Stimulated activated CD8-positive, alpha-beta memory T cell treated with anti-CD3 and anti-CD28 coated beads, Interleukin-2, amount 100 ng/mL, for 48 hours (primary cell): ENCODE measurements around the gene OSCP1.

Source experiments
- DNase-seq, 2 donors: peaks; one replicate each; pipeline ENCODE4 v3.0.0-alpha.2; 2020; ENCODE audit warnings: low read depth in 2 of 2

The OSCP1 gene

DNA sequence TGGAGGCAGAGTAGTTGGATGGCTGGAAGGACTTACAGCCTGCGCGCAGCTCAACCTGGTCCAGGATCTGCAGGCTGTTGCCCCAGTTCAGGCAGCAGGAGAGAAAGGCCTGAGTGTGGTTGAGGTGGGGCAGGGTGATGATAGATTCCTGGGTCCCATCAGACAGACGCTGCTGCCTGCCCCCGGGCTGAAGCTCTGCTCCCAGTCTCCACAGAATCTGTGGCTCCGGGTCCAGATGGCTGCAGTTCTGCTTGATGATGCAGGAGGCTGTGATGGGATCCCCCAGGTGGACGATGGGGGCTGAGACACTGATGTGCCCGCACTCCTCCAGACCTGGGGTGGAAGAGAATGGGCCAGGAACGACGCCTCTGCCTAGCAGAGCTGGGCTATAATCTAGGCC, 25.1 kb upstream of the OSCP1 start:
- DNase-seq: no peak

DNA sequence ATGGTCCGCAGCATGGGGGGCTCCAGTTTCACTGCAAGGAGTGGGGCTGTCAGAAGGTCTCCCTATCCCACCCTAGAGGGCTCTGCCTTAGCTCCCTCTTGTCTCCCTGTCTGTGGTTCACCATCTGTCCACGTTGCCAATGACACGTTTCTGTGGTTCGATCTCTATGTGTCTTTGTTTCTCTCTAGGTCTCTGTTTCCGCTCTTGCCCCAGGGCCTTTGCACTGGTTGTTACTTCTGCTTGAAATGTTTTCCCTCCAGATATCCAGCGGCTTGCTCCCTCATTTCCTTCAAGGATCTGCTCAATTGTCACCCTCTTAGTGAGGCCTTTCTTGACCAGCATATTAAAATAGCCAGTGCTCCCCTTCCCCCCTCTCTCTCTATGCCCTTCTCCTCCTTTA, 22.4 kb upstream of the OSCP1 start:
- no peak for DNase-seq

DNA sequence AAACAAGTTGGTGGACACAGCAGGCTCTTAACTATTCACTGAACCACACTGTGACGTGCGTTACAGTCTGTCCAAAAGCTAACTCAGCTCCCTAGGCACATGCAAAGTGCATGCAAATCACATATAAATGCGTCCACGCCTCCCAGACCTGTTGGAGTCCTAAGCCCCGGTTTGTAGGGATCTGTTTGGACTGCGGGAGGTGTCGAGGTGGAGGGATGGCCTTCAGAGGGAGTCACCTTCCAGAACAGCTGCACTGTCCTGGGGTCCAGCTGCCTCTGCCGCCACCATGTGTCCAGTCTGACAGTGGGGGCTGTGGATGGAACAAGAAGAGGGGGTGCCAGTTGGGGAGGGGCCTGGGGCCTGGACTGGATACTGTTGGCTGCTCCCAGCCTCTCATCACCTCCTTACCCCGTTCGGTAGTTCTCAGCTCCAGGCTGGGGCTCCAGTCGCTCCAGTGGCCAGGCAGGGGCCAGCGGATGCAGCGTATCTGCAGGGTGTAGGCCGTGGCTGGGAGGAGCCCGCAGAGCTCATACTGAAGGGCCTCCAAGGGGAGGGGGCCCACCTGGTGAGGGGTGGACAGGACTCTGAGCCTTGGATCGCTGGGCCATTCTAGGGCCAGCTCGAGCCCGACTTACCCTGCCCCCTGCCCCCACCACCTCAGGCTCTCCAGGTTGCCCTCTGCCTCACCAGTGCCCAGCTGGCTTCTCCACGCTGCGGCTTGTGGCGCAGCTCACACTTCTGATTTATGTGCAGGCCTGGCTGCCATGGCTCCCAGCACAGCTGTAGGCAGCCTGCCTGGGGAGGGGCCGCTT, 21.8 kb upstream of the OSCP1 start:
- no peak for DNase-seq

DNA sequence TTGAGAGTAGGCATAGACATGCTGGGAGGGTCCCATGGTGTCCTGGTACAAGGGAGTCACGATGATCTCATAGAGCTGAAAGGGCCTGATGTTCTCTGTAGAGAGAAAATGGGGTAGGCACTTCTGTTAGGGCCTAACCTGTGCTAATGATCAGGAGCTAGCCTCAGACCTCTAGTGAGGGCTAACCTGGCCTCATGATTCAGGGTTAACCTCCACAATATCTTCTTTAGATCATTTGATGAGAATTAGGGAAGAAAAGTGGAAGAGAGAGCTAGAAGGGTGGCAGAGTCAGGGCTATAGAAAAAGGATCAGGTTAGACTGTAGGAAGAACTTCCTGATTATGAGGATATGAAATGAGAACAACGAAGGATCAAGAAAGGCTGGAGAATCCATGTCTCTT, 18.9 kb upstream of the OSCP1 start:
- no peak for DNase-seq

DNA sequence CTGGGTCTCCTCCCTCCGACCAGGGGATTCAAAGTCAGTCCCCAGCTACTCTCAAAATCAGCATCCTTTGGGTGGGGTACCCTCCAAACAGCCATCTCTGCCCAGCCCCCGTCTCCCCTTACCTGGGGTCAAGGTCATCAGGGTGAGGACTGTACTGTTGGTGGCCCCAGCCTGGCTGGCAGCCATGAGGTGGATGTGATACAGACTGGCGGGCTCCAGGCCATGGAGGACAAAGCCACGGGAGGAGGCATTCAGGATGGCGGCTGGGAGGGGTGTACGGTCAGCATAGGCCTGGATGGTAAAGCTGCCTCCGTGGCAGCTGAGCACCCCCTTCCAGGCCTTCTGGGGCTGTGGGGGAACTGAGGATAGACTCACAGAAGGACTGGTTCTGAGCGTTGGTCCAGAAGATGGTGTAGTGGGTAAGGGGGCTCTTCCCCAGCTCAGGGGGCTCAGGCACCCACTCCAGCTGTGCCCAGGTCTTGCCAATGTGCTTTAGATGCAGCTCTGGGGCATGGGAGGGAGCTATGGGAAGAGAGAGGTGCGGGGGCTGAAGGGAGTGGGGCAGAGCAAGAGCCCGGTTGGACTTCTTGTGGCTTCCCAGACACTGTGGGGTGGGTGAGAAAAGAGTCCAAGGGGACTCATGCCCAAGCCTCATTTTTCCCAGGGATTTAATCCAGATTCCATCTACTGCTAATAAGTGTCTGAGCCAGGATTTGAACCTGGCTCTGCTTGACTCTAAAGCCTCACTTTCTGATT, 17.6 kb upstream of the OSCP1 start:
- DNase-seq: no peak

DNA sequence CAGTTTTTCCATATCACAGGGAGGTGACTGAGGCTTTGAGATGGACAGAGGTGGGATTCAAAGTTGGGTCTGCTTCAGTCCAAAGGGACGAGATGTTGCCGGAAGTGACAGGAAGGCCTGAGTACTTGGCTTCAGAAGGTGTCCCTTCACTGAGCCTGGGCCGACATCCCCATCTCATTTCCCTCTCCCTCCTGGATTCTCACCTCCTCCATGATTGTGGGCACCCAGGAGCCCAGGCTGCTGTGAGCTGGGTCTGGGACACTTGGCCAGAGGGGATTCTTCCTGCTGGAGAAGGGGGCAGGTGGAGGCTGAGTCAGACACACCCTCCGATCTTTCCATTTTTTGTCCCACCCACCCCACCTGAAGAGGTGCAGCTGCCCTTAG, 16.8 kb upstream of the OSCP1 start:
- DNase-seq: no peak

DNA sequence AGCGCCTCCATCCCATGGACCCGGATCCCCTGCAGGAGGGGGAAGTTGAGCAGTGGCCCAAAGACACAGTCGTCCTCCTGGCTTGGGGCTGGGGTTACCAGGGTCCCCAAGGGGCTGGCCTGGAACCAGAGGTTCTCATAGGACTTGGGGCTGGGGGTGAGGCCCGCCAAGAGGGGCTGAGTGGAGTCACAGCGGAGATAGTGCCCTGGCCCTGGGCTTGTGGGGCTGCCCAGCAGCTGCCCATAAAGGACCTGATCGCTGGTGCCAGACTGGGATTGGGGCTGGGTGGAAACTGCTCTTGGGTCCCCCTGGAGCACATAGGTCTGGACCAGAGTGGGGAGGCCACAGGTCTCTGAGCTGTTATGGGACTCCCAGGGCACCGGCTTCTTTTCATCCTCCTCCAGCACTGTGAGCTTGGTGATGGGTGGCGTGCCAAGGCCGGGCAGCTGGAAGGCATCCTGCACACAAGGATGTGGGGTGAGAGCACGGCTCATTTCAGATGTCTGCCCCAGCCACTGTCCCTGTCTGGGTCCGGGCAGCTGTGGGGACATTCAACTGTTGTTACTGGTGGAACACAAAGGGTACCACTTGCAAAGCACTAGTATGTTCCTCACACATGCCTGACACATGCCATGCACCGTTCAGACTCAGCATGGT, 16.2 kb upstream of the OSCP1 start:
- no peak for DNase-seq

DNA sequence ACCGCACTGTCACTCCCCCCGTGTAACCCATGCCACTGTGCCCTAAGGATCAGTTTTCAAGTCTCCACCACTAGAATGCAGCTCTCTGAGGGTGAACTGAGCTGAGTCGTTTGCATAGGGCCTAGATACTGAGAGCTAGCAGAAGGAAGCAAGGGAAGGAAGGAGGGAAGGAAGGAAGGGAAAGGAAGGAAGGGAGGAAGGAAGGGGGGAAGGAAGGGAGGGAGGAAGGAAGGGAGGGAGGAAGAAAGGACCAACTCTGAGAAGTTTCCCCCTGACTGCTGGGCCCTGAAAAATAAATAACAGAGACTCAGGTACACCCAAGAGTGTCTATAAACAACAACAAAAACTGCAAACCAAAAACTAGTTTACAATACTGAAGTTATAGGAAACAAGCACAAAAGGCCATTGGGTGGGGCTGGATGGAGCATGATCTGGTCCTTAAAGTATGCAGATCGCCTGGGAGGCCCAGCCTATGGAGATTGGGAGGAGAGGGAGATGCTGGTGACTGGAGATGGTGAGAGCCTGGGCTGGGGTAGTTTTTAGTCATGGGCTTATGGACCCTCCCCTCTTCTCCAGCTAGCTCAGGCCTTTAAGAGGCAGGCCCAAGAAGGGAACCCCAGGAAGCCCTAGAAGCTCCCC, 15.6 kb upstream of the OSCP1 start:
- no peak for DNase-seq

DNA sequence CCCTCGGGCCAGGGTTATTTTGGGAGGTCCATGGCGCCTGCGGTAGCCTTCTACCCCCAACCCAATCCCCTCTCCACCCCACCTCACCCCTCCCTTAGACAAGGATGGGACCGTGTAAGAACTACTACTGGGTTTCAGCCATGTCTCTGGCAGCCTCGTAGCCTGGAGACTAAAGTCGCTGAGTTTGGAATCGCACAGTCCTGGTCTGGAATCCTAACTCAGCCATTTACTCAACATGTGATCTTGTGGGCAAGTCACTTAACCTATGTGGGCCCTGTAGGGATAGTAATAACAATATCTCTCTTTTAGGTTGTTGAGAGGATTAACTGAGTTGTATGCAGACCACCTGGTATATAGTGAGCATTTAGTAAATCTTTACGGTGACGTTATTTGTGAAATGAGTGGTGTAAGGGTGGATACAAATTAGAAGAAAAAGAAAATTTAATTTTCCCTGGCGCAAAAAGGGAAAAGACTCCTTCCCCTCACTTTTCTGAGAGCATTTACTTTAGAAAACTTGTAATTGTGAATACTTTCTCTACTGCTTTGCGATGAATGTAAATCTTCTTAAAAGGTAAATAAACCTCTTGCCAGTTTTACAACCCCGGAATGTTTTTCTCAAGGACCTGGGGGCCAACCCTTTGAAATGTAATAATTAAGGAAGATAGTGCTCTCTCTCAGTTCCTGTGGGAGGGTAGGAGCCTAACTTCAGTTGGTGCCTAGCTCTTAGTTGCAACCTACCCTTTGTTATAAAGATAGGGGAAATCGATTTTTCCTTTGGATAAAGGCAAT, 14.5 kb upstream of the OSCP1 start:
- no peak for DNase-seq

DNA sequence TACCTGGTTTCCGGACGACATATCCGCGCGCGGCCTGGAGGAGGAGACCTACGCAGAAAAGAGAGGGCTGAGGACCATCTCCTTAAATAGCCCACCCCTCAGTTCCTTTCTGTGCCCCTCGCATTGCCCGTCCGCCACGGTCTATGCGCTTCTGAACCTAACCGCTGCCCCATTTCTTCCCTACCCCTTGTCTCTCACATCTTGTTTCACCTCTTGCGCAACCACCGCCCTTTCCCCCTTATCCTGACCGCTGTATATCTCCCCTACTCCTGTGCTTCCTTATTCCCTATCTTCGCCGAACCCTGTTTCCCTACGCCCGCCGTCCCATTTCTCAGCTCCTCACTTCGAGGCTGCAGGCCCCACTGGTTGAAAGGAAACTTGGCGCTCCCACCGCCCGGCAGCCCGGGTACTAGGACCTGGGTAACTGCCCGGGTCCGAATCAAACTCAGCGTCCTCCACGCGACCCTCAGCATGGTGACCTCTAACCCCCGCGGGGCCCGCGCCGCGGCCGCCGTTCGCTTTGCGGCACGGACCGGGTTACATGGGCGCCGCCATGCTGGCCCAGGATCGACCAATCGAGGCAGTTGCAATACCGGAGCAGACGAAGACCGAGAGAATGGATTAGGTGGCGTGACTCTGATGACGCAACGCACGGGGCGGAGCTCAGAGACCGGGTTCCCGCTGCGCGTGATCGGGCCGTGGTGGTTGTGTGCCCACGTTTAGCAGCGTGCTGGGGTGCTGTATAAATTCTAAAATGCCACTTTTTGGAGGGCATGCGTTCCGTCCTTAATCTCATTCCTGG, 13.8 kb upstream of the OSCP1 start, which contains the start of gene MRPS15:
MRPS15 (minus strand) TSS at position 582 of the 802 bp plus-strand sequence; CDS start at position 473, 109 bp downstream.
- DNase-seq: peak; percentile 91 to 94

DNA sequence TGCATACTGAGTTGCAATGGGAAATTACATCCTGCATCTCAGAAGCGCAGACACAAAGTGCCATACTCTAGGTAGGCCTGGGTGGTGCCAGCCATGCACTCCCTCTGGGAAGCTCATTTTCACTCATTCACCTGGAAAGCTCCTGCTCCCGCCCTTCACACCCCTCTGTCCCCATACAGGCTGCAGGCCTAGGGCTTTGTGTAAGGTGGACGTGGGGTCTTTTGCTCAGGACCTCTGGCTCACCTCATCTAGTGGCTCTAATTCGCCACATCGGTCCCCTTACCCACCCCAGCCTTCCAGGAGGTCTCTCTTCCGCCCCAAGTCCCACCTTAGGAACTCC, 13.2 kb upstream of the OSCP1 start:
- no peak for DNase-seq

DNA sequence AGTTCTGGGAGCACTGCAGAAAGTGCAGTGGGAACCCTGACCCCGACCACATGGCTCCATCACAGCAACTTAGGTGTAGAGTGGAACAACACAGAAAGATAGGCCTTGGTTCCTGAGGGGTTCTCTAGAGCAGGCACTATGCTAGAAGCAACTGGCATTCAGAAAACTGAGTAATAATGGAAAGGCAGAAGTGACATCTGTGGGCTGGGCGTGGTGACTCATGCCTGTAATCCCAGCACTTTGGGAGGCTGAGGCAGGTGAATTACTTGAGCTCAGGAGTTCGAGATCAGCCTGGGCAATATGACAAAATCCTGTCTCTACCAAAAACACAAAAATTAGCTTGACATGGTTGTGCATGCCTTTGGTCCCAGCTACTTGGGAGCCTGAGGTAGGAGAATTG, 8.7 kb upstream of the OSCP1 start:
- DNase-seq: peak; percentile 30 to 59

DNA sequence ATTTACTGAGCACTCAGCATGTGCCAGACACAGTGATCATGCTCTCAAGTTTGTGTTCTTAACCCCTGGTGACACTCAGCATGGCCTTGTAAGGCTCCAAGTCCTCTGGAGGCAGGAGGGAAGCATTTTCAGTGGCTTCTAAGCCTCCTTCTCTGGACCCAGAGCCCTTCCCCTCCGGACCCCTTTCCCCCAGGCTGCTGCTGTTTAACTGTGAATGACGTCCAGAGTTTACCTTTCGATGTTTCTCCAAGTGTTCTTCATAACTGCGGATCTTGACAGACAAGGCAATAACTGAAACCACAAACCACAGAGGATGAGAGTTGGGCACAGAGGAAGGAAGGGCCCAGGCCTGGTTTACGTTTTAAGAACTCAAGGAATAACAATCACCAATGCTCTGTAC, 7.4 kb upstream of the OSCP1 start:
- no peak for DNase-seq

DNA sequence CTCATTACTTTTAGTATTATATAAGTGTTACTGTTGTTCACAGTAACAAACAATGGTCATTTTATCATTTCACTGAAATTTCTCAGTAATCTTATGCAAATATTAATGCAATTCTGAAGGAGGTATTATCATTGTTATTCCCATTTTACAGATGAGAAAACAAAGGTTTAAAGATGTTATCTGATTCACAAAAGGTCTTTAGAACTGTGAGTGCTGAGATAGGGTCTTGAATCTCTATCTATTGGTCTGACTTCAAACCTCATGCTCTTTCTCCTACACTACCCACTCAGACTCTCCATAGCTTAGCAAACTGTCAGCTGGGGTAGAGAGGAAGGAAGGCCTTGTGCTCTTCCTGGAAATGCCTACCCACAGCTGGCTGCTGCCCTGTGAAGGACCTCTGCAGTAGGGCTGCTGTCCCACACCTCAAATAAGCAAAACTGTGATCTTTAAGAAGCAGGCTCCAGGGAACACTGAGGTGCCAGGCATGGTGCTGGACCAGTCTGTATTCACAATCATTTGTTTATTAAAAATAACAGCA, 6.2 kb upstream of the OSCP1 start:
- DNase-seq: no peak

DNA sequence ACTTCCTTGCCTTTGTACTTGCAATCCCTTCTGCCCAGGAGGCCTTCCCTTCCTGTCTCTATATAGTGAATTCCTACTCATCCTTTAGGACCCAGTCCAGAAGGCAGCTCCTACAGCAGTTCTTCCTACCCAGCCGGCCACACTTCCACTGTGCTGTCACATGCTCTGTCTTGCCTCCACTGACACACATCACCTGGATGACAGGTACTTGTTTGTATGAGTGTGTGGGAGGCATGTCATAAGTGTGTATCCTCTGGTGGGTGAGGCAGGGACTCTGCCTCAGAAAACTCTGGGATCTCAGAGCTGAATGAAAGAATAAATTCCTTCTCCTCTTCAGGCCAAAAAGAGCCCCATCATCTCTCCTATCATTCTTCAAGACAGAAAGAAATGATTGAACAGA, 5.1 kb upstream of the OSCP1 start:
- no peak for DNase-seq

DNA sequence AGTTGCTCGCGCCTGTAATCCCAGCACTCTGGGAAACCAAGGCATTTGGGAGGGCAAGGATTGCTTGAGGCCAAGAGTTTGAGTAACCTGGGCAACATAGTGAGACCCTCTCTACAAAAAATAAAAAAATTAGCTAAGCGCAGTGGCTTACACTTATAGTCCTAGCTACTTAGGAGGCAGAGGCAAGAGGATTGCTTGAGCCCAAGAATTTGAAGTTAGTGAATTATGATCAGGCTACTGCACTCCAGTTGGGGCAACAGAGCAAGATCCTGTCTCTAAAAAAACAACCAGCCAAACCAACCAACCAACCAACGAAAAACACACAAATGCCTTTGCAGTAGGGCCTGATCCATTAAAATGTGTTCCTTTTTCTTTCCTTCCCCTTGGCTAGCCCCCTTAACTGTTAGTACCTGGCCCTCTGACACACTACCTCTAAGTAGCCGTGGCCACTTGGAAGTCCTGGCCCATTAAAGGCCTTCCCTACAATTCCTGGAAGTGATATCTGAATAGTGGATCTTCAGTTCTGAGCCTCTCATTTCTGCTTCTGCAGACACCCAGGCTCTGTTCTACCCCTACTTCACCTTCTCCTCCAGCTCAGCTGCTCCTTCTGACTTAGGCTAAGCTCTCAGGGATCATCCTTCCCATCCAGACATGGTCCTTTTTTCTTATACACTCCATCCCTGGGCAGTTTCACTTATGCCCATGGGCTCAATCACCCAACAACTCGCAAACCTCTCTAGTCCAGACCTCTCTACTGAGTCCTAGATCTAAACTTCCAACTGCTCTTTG, 3.5 kb upstream of the OSCP1 start:
- no peak for DNase-seq

DNA sequence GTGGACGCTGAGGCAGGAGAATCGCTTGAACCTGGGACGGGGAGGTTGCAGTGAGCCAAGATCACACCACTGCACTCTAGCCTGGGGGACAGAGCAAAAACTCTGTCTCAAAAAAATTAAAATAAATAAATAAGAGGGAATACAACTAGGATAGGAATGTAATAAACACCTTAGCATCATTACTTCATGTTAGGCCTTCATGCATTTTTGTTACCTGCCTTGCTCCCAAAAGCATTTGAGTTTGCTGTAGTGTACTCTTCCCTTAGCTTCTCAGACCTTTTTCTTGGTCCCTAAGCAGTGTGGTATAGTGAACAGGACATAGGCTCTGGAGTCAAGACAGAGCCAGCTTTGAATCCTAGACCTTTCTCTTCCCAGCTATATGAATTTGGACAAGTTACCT, 2.8 kb upstream of the OSCP1 start:
- no peak for DNase-seq

DNA sequence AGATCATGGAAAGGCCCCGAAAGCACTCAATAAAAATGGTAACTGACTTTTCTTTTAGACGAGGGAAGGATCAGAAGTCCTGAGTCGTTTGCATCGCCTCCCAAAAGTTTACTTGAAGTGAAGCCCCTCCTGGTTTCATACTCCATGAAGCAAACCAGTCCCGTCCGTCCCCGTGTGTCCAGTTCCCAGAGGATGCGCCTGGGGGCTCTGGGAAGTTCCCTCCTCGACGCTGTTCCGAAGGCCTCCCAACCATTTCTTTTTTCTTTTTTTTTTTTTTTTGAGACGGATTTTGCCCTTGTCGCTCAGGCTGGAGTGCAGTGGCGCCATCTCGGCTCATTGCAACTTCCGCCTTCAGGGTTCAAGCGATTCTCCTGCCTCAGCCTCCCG, 661 bp upstream of the OSCP1 start:
- no peak for DNase-seq

DNA sequence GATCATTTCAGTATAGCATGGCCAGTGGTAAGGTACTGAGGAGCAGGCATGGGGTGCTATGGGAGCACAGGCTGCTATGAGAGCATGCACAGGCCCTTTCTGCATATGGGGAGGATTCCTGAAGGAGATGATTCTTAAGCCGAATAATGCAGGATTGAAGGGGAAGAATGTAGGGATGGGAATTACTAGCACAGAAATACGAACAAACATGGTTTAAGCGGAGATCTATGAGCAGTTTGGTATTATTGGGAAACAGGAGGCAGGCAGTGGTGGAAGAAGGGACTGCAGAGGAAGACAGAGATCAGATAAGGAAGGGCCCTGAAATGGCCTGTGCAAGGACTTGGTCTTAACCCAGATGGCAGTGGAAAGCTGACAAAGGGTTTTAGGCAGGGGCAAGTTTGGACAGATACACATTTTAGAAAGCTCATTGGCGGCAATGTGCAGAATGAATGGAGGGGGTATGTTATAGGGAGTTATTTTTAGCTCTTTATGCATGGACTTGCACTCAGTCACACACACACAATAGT, 1.7 kb downstream of the OSCP1 start:
- DNase-seq: no peak
